Measurements from ENCODE around the gene DUSP14.
"Not testable (repeated sequence)": the region's sequence is repeated elsewhere in the genome, so short reads cannot be mapped to it uniquely, and the experiment has no call there.

DUSP14 gene

DNA sequence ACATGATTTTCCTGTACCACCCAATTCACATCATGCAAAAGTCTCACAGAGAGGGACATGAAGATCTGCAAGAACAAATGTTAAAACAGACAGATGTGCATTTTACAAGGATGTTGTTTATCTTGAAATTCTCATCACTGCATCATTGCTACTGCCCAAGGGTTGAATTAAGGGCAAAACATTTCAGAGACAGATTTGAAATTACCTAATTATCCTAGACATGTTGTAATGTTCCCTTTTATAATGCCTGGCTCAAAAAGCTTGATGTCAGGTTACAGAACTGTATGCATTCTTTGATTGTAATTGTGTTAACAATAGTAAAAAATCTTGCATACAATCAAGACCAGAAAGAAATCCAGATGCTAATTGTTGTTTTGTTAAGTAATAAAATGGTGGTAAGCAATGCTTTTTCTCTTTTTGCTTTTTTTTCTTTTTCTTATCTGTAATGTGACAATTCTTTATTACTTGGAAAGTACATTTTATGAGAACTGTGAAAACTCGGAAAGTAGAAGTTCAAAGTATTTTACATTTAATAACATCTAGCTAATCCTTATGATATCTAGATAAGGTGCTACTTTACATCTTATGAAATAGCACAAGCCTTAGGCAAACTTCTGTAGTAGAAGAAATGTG is 3.6 kb upstream of the DUSP14 start:
- no peak for DNase-seq

DNA sequence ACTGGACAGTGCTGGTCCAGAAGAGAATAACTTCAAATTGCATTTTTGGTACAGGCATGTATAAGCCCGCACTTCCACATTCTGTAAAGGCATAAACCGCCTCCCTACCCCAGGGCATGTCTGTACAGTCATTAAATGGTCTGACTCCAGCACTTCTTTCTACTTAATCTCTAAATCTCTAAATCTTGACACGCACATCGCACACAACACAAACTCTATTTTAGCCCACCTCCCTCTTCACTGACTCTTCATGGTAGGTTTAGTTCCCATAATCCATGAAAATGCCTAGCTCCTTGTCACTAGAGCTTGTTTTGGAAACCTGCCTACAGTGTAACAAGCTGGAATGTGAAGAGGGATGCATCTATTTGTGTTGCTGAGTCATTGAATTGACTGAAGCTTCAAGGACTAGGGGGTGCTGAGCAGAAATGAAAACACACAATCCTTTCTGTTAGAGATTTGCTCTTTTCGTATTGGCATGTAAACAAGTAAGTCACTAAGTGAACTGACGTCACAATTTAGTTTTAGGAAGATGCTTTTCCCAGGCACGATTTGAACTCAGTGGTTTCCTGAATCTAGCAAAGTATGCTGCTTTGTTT is 1.6 kb upstream of the DUSP14 start:
- no peak for DNase-seq

DNA sequence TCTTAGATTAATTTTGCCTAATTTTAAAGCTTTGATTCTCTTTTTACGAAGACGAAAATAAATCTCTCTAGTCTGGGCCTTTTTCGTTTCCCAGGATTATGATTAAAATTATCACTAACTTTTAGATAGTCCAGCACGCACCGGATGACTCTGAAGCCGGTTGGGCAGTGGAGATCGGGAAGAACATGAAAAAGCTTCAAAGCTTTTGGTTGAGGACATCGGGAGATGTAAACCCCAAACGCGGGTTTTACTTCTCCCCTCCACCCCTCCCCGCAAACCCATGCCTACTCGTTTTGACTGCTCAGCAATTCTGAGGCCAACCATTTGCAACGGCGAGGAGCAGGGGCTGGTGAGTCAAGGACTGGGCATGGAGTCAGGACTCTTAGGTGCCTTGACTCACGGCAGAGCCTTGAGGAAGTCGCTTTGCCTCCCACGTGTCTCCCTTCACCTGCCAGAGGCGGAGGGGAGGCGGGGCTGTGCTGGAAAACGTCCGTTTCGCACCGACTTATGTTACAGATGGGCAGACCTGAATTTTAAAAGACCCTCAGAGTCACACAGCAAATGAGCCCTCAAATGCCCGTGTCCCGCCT is 989 bp upstream of the DUSP14 start:
- DNase-seq, result peak; percentile 69

DNA sequence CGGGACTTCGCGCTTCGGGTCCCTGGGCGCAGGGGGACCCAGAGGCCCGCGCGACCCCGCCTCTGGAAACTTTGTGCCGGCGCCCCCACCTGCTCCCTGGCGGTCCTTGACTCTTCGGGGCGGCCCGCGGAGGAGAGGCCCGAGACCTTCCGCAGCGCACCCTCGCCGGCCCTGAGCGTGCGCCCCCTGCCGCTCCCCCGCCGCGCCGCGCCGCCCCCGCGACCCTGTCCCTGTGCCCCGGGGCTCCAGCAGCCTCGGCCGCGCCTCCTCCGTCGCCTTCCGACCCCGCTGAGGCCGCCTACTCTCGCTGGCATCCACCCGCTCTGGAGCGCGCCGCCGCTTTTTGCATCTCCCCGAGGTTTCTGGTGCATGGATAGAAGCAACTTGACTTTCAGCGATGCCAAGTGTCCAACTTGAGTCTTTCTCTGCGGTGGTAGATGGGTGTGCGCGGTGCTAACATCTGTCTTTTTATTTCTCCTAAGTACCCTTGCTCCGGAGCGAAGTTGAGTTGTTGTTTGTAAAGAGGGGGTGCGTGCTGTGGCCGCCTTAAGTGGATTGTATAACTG is 414 bp downstream of the DUSP14 start:
- DNase-seq, result peak; percentile 81

DNA sequence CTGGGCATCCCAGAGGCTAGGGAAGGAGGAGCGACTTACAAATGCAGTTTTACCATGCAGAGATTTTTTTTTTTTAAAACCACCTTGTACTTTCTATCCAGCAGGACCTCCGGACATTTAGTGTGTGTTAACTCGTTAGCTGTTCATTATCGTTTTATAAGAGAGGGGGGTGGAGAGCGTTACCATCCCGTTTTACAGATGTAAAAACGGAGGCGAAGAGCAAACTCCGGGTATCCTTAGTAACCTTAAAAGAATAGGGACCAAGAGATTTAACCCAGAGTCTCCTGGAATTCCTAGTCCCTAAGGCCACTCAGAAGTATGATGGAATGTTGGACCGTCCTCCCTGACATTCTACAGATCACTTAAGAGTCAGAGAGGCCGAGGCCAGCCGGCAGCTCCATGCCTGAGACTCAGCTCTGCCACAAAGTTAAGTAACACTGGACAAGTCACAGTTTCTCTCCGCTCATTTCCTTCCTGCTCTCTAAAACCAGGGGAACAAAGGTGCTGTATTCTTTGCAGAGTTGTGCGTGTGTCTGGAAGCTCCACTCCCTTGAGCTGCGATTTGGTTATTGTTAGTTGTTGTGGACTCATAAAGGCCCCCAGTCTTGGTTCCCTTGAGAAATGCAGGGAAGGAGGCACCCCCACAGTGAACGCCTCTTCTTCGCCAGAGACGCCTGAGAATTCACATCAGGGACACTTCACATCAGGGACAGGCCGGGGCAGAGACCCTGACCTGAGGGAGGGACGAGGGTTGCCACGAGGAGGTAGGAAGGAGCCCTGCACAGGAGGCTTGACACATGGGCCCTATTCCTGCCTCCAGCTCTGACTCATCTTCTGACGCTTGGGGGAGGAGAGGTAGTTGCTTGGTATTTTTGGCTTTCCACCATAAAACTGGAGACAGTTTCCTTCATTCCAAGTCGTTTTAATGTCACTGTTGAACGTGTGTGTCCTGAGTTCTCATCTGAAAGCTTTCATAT is 1.2 kb downstream of the DUSP14 start:
- peak; percentile 61 for DNase-seq

DNA sequence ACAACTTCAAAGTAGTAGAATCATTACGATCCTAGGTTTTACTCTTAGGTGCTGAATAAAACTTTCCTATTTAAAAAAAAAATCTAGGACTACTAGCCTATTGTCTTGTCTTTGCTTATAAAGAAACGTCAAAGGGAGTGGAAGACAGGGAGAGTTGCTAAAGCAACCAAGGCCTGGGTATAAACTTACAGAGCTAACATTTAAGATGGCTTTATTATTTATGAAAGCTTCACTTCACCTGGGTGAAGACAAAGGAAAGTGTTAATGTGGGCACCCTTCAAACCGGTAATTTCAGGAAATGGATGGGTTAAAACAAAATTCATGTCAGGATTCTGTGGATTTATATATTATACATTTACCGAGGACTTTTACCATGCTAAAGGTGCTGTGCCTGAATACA is 2.5 kb downstream of the DUSP14 start:
- DNase-seq, result no peak

DNA sequence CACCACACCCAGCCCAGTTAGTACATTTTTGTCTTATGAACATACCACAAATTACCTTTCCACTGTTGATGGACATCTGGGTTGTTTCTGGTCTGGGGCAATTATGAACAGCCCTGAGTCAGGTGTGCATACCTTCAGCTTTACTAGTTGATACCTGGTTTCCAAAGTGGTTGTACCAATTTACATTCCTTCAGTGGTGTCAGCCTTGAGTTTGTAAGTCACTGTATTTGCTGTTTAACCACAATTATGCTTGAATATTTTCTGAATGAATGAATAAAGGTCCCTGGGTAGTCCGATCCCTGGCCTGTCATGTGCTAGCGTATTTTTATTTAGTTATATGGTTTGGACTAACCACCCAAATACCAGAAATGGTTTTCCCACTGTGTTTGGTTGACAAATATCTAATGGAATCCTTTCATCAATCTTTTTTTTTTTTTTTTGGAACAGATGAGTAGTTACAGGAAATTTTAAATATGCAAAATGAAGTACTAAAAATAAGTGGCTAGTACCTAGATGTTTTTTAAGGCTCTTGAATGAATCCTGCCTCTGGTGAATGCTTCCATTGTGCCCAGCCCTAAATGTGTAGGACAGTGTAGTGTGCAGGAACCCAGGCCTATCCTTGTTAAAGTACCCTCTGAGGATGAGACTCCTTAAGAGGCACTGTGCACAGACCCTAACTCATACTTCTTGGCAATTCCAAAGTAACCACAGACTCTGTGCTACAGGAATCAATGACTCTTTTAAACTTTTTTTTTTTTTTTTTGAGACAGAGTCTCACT is 3.7 kb downstream of the DUSP14 start:
- DNase-seq, result no peak

DNA sequence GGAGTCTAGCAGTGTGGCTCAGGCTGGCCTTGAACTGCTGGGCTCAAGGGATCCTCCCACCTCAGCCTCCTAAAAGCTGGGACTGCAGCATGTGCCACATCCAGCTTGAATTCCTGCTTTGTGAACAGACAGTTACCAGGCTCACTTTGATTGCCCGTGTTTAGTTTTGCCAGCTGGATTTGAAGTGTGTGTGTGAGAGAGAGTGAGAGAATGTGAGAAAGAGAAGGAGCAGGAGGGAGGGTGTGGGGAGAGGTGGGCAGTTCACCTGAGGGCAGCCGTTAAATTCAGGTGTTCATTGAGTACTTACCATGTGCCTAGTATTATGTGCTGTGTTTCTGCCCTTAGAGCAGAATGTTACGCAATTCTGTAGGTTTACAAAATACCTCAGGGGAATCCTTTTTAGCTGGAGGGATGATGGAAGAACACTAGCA is 4.7 kb downstream of the DUSP14 start:
- DNase-seq, result no peak

DNA sequence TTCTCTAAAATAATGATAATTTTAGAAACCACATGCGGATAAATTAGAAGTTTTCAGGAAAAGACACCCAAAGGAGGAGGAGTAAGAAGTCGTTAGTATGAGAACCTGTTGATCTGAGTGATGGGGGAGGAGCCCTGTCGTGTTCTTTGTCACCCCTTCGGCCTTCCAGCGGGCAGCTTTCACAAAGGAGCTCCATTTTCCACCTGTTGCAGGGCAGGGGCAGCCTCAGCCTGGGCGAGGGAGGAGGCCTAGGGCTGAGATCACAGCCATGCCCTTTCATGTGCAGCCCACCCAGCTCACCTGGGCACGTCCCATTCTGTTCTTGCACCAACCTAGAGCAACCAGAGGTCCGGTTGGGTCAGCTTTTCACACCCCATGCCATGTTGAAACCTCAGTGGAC is 5.3 kb downstream of the DUSP14 start:
- no peak for DNase-seq

DNA sequence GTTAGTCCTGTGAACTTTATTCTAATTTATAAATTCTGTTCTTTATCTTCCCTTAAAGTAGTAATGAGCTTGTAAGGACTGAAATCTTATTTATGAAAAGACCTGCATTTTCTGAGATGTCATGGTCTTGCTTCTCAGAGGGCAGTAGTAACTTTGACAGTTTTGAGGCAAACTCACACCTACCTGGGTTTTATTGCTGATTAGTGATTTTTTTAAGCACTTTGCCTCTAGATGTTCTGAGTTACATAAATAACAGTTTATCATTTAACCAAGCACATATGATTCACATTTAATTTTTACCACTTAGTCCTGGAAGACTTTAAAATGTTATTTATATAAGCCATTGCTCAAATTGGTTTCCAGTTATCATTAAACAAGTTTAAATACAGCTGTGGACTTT is 10.7 kb downstream of the DUSP14 start:
- DNase-seq, result no peak

DNA sequence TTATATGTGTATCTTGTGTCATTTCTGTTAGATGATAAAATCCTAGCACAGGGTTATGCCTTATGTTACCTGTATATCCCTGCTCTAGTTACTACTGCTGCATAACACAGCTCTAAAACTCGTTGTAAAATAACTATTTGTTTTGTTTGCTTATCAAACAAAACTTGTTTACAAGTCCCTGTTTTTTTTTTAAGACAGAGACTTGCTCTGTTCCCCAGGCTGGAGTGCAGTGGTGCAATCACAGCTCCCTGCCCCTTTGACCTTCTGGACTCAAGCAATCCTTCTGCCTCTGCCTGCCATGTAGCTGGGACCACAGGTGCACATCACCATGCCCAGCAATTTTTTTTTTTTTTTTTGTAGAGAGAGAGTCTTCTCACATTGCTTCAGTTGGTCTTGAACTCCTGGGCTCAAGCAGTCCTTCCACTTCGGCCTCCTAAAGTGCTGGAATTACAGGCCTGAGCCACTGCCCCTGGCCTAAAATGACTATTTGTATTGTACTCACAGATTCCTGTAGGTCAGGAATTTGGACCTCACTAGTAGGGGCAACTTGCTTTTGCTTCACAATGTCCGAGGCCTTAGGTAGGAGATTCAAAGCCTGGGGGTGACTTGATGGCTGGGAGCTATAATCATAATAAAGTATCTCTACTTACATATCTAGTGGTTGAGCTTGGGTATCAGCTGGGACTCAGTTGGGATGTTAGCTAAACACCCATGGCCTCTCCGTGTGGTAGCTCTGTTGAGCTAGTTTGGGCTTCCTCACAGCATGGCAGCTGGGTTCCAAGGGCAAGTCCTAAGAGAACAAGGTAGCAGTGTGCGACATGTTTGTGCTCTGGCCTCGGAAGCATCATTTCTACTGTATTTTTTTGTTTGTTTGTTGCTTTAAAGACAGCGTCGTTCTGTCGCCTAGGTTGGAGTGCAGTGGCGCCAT is 12.6 kb downstream of the DUSP14 start:
- DNase-seq, result no peak

DNA sequence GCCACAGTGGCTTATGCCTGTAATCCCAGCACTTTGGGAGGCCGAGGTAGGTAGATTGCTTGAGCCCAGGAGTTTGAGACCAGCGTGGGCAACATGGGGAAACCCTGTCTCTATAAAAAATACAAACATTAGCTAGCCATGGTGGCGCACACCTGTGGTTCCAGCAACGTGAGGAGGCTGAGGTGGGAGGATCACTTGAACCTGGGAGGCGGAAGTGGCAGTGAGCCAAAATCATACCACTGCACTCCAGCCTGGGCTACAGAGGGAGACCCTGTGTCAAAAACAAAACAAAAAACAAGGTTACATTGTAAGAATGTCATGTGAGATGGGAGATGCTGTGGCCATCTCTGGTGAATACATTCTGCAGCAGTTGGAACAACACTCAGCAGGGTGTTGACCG is 13.5 kb downstream of the DUSP14 start:
- no peak for DNase-seq

DNA sequence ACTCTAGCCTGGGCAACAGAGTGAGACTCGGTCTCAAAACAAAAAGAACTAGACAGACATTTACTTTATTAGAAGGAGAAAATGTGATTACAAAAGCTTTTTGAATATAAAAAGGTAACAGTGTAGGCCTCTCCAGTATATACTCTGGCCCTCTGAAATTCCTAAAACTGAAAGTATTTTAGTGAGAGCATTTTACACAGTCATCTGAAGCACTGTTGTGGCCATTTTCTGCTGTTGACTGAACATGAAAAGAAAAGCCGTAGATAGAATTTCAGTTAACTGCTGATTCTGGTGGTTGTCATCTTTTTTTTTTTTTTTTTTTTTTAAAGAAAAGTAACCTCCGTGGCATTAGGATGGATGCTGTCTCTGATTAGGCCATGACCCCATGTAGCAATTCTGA is 15.6 kb downstream of the DUSP14 start:
- DNase-seq, result no peak

DNA sequence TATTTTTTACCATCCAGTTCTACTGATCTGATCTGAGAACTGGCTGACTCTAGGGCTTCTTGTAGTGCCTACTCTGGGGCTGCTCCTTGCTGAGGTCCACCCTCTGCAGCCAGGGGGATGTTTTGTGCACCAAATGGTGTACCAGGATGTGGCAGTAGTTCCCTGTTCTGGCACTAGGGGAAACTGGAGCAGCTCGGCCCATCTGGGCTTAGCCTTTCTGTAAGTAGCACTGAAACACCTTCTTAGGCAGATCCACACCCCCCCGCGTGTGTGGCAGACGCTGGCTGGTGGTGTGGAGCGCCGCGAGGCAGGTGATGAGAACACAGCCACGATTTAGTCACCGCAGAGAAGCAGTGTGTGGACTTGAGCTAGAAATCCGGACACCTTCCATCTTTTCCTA is 17.0 kb downstream of the DUSP14 start:
- no peak for DNase-seq

DNA sequence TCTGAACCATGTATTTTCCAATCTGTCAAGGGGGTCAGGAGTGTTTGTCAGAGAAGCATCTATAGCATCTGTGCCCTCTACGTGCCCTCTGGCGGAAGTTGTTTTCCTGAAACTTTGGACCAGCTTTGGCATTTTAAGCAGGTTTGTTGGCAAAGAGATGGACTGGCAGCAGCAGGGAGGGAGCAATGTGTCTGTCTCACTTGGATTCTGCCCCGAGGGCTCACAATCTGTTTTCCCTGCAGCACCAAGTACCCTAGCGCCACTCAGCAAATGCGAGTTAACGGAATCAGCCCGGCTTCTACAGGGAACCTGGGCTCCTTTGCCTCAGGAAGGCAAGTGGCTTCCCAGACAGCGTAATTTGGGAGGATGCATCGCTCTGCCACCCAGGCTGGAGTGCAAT is 17.4 kb downstream of the DUSP14 start:
- DNase-seq, result no peak

DNA sequence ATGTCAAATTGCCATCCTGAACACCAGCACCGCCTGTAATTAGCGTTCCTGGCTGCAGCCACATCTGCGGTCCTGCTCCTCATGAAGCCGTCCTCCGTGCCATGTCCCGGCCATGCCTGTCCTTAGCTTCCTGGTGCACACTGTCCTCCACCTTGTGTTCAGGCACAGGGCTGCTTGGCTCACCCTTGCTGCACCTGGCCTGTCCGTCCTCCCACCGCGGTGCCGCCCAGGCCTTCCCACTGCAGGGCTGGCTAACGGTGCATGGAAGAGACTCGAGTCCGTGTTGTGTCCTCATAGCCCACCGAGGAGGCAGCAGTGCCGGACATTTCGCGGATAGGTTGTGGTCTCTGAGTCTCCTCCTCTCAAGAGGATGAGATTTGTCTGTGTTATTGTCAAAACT is 20.4 kb downstream of the DUSP14 start:
- DNase-seq, result no peak

DNA sequence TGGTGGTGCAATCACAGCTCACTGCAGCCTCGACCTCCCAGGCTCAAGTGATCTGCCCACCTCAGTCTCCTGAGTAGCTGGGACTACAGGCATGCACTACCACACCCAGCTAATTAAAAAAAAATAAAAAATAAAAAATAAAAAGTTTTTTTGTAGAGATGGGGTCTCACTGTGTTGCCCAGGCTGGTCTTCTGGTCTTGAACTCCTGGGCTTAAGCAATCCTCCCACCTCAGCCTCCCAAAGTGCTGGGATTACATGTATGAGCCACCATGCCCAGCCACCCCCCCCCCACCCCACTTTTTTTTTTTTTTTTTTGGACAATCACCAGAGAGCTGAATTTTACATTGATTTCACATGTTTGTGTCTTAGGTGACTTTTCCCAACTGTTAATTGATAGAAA is 22.0 kb downstream of the DUSP14 start:
- DNase-seq, result not testable (repeated sequence)

DNA sequence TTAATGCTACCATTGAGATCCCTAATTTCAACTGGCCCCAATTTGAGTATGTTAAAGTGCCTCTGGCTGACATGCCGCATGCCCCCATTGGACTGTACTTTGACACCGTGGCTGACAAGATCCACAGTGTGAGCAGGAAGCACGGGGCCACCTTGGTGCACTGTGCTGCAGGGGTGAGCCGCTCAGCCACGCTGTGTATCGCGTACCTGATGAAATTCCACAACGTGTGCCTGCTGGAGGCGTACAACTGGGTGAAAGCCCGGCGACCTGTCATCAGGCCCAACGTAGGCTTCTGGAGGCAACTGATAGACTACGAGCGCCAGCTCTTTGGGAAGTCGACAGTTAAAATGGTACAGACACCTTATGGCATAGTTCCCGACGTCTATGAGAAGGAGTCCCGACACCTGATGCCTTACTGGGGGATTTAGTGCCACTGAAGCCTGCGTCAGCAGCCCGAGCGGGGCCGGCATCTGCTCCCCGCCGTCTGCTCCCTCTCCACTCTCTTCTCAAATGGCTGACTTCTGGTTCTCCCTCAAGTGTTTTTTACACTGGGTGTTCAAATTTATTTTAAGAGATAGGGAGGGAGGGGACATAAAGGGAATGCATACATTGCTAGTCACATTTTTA is 22.9 kb downstream of the DUSP14 start:
- DNase-seq, result no peak

DNA sequence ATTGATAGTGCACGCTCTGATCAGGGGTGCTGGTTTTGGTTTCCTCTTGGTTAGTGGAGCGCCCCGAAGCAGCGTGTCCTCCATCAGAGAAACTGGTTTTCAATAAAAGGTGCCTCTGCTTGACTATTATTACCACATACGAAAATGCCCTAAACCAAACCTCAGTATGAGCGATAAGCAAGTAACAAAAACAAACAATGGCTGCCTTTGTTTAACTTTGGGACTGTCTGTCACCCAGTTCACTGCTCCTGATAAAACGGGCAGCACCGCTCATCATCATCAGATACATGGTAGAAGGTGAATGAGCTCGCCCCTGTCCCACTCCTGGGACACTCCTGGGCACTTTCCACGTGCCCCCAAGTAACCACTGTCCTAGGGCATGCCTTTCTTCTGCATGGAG is 24.0 kb downstream of the DUSP14 start:
- DNase-seq, result no peak

DNA sequence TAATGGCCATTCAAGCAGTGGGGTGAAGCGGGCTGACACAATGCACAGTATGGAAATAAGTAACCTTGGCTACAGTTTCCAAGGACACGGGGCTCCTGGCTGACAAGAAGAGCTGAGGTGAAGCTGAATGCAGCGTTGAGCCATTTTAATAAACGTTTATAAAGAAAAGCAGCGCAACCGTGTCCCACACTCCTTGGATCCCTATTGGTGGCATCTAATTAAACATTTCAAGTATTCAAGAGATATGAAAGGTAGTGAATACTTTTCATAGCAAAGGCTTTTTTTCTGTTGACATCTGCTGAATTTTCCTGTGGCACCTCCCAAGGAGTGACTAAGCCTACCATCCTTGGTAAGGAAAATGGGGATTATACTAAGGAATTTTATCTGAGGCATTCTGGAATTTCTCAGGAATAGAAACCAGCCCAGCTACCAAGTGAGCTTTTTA is 26.5 kb downstream of the DUSP14 start:
- DNase-seq, result no peak

DNA sequence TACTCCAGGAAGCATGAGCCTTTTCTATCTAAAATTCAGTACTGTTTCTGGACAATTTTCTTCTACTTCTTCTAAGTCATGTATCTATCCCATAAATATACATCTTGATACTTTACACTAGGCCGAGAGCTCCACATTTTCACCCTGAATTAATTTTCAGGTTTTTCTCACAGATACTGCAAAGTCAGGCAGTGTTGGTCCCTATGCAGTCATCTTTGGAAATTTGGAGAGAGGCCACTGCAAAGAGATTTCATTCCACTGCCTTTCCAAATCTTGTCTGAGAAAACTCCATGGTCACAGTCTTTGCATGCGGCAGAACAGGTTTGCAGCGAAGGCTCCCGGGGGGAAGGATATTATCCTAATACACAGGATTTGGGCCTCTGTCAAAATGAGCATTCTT is 28.2 kb downstream of the DUSP14 start:
- DNase-seq, result no peak

Measured in femur (tissue), 1 donor.